A673 (cell line): ENCODE results near the gene MAP3K8.
"Not testable (repeated sequence)": the region's sequence is repeated elsewhere in the genome, so short reads cannot be mapped to it uniquely, and the experiment has no call there.

ENCODE experiments used
- EZH2 ChIP-seq: fragments of 200-600 bp; sonication (generic); IDR thresholded peaks from 2 replicates; pipeline ENCODE4 v1.6.1; 2017; ENCODE audit warnings: borderline replicate concordance, low read depth, mild to moderate bottlenecking, mixed read lengths, antibody characterized with exemption, low read length; ENCODE audit not compliant: poor library complexity, severe bottlenecking
- TF ChIP-seq, protein P1 (sequence below): fragments of 300-800, 200-600 bp; sonication (generic); conservative IDR thresholded peaks from 2 replicates; pipeline ENCODE4 v1.5.1; 2017; ENCODE audit warnings: low read depth, mild to moderate bottlenecking, antibody characterized with exemption, low read length, moderate library complexity, mixed read lengths

DNA sequence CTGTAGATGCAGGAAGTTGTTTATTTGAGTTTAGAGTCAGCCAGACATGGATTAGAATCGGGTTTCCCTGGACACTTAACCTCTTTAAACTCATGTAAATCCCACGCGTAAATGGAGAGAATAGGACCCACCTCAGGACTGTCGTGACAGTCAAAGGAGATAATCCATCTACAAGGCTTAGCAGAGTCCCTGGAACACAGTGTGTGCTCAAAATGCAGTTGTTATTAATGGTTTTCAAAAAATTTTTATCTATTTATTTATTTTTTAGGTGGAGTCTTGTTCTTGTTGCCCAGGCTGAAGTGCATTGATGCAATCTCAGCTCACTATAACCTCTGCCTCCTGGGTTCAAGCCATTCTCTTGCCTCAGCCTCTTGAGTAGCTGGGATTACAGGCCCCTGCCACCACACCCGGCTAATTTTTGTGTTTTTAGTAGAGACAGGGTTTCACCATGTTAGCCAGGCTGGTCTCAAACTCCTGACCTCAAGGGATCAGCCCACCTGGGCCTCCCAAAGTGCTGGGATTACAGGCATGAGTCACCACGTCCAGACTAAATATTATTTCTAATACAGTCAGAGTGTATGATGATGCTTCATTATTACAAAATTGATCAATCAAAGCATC lies 10.2 kb upstream of the MAP3K8 start:
- not testable (repeated sequence) for TF ChIP-seq EZH2
- TF ChIP-seq, protein P1, sequence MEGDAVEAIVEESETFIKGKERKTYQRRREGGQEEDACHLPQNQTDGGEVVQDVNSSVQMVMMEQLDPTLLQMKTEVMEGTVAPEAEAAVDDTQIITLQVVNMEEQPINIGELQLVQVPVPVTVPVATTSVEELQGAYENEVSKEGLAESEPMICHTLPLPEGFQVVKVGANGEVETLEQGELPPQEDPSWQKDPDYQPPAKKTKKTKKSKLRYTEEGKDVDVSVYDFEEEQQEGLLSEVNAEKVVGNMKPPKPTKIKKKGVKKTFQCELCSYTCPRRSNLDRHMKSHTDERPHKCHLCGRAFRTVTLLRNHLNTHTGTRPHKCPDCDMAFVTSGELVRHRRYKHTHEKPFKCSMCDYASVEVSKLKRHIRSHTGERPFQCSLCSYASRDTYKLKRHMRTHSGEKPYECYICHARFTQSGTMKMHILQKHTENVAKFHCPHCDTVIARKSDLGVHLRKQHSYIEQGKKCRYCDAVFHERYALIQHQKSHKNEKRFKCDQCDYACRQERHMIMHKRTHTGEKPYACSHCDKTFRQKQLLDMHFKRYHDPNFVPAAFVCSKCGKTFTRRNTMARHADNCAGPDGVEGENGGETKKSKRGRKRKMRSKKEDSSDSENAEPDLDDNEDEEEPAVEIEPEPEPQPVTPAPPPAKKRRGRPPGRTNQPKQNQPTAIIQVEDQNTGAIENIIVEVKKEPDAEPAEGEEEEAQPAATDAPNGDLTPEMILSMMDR = not testable (repeated sequence)
